Liver (tissue), 3 donors: Measurements from ENCODE around the gene TMEM184A.

Source experiments
- JUND ChIP-seq, 2 donors: IDR thresholded peaks; 2 replicates each; pipeline ENCODE4 v1.6.1; 2016; ENCODE audit warnings: antibody characterized with exemption in 2 of 2
- NR2F2 ChIP-seq: IDR thresholded peaks from 2 replicates; pipeline ENCODE4 v1.6.1; 2016; ENCODE audit warnings: antibody characterized with exemption
- RAD21 ChIP-seq, 2 donors: IDR thresholded peaks; 2 replicates each; pipeline ENCODE4 v1.6.1; 2016; ENCODE audit warnings: antibody characterized with exemption in 2 of 2, mild to moderate bottlenecking in 2 of 2
- RXRA ChIP-seq, 2 donors: IDR thresholded peaks; 2 replicates each; pipeline ENCODE4 v1.6.1; 2017 to 2018; ENCODE audit warnings: antibody characterized with exemption in 2 of 2, mild to moderate bottlenecking in 1 of 2
- TAF1 ChIP-seq: conservative IDR thresholded peaks from 2 replicates; pipeline ENCODE4 v1.6.1; 2016; ENCODE audit warnings: antibody characterized with exemption, mild to moderate bottlenecking
- YY1 ChIP-seq: IDR thresholded peaks from 2 replicates; pipeline ENCODE4 v1.6.1; 2016; ENCODE audit warnings: antibody characterized with exemption, mild to moderate bottlenecking
- TF ChIP-seq, protein P1 (sequence below): IDR thresholded peaks from 2 replicates; pipeline ENCODE4 v1.6.1; 2016; ENCODE audit warnings: antibody characterized with exemption
- TF ChIP-seq, protein P2 (sequence below): fragments of 150-350 bp; IDR thresholded peaks from 2 replicates; pipeline ENCODE4 v1.5.1; 2017; ENCODE audit warnings: improper control_type of control experiment, low read depth, low read length; ENCODE audit not compliant: missing input control
- TF ChIP-seq, protein P3 (sequence below): IDR thresholded peaks from 2 replicates; pipeline ENCODE4 v1.6.1; 2016; ENCODE audit warnings: antibody characterized with exemption, mild to moderate bottlenecking
- donor health status: healthy.
- donor health status: healthy.

DNA sequence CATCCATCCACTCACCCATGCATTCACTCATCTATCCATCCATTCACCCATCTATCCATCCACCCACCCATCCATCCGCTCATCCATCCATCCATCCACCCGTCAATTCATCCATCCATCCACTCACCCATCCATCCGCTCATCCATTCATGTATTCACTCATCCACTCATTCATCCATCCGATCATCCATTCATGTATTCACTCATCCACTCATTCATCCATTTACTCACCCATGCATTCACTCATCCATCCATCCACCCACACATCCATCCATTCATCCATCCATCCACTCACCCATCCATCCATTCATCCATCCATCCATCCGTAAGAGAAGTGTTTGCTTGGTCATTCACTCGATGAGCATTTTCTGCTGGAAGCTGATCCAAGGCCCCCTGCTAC is 22.5 kb upstream of the TMEM184A start:
- TF ChIP-seq NR2F2, result no peak
- TF ChIP-seq, protein P1, sequence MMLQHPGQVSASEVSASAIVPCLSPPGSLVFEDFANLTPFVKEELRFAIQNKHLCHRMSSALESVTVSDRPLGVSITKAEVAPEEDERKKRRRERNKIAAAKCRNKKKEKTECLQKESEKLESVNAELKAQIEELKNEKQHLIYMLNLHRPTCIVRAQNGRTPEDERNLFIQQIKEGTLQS, result no peak
- TF ChIP-seq JUND (IDR thresholded peaks at IDR 0.05), result no peak
- TF ChIP-seq YY1, result no peak
- TF ChIP-seq, protein P2, sequence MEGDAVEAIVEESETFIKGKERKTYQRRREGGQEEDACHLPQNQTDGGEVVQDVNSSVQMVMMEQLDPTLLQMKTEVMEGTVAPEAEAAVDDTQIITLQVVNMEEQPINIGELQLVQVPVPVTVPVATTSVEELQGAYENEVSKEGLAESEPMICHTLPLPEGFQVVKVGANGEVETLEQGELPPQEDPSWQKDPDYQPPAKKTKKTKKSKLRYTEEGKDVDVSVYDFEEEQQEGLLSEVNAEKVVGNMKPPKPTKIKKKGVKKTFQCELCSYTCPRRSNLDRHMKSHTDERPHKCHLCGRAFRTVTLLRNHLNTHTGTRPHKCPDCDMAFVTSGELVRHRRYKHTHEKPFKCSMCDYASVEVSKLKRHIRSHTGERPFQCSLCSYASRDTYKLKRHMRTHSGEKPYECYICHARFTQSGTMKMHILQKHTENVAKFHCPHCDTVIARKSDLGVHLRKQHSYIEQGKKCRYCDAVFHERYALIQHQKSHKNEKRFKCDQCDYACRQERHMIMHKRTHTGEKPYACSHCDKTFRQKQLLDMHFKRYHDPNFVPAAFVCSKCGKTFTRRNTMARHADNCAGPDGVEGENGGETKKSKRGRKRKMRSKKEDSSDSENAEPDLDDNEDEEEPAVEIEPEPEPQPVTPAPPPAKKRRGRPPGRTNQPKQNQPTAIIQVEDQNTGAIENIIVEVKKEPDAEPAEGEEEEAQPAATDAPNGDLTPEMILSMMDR, result no peak
- TF ChIP-seq RAD21 (IDR thresholded peaks at IDR 0.05), result no peak
- TF ChIP-seq RXRA (IDR thresholded peaks at IDR 0.05), result no peak
- TF ChIP-seq, protein P3, sequence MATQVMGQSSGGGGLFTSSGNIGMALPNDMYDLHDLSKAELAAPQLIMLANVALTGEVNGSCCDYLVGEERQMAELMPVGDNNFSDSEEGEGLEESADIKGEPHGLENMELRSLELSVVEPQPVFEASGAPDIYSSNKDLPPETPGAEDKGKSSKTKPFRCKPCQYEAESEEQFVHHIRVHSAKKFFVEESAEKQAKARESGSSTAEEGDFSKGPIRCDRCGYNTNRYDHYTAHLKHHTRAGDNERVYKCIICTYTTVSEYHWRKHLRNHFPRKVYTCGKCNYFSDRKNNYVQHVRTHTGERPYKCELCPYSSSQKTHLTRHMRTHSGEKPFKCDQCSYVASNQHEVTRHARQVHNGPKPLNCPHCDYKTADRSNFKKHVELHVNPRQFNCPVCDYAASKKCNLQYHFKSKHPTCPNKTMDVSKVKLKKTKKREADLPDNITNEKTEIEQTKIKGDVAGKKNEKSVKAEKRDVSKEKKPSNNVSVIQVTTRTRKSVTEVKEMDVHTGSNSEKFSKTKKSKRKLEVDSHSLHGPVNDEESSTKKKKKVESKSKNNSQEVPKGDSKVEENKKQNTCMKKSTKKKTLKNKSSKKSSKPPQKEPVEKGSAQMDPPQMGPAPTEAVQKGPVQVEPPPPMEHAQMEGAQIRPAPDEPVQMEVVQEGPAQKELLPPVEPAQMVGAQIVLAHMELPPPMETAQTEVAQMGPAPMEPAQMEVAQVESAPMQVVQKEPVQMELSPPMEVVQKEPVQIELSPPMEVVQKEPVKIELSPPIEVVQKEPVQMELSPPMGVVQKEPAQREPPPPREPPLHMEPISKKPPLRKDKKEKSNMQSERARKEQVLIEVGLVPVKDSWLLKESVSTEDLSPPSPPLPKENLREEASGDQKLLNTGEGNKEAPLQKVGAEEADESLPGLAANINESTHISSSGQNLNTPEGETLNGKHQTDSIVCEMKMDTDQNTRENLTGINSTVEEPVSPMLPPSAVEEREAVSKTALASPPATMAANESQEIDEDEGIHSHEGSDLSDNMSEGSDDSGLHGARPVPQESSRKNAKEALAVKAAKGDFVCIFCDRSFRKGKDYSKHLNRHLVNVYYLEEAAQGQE, result no peak
- TF ChIP-seq TAF1, result no peak
